Measurements from ENCODE around the gene CRYBG1. TPM values are rescaled to one million over a fixed set of nuclear protein-coding genes. Genes with fewer than 3 reads are reported as not detected.
"Not testable (repeated sequence)": the region's sequence is repeated elsewhere in the genome, so short reads cannot be mapped to it uniquely, and the experiment has no call there.

The CRYBG1 gene
- total RNA-seq, 1 donor from 2014 or later: 7.6 TPM

DNA sequence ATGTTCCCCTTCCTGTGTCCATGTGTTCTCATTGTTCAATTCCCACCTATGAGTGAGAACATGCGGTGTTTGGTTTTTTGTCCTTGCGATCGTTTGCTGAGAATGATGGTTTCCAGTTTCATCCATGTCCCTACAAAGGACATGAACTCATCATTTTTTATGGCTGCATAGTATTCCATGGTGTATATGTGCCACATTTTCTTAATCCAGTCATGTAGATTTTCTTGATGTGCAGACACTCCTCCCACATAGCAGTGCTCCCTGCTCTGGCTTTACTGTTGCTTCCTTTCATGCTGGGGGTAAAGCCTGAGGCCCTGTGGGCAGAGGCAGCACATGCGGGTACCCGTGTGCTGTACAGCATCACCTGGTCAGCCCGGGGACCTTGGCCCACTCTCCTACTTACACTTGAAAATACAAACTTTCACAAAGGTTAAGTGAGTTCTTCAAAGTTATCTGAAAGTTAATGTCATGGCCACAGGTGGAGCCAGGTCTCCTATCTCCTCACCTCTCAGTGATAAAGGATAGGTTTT, 188.5 kb downstream of the CRYBG1 start:
- DNase-seq (ENCODE audit: low read depth in 2 of 2): not testable (repeated sequence)

DNA sequence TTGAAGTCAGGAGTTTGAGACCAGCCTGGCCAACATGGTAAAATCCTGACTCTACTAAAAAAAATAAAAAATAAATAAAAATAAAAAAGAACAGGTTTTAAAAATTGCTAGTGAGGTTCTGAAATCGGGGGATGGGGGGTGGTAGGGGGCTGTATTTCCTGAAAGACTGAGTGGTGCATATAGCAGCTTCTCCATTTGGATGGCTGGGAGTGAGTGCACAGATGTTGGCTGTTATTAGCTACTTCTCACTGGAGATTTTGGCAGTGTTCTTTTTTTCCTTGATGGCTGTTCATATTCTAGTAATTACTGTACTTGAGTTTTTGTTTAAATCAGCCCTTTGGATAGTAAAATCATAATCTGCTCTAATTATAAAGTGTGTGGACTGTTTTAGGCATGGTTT, 189.0 kb downstream of the CRYBG1 start:
- DNase-seq (ENCODE audit: low read depth in 2 of 2): no peak

DNA sequence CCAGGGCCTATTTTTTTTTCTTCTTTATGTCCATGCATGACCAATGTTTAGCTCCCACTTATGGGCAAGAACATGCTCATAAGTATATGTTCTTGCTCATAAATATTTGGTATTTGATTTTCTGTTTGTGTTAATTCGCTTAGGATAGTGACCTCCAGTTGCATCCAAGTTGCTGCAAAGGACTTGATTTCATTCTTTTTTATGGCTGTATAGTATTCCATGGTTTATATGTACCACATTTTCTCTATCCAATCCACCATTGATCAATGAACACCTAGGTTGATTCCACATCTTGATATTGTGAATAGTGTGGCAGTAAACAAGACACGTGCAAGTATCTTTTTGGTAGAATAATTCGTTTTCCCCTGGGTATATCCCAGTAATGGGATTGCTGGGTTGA, 190.6 kb downstream of the CRYBG1 start:
- no peak for DNase-seq (ENCODE audit: low read depth in 2 of 2)

DNA sequence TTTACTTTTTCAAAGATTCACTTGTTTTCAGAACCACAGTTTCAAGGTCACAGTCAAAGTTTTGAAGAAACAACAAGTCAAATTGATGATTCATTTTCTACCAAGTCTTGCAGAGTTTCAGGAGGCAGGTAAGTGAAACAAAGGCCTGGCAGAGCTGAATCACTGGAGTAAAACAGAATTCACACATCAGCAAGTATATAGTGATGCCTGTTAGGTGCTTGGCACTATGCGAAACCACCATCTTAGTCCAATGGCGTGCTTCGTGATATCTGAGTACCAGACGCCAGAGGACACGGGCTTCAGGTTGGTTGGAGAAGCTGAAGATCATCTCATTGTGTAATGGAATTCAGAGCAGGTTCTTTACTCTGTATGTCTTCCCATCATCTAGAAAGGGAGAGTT, 192.9 kb downstream of the CRYBG1 start:
- no peak for DNase-seq (ENCODE audit: low read depth in 2 of 2)

DNA sequence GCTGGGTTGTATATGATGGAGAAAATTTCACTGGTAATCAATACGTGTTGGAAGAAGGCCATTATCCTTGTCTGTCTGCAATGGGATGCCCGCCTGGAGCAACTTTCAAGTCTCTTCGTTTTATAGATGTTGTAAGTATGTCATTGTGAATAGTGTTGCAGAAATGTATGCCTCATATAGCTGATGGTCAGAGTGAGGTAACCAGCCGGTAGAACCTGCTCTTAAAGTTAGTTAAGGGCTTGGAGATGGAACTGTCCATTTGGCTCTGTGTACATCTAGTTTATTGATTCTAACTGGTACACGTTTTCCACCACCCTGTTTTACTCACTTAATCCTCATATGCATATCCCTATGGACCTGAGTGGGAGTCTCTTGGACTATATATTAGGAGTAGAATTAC, 195.2 kb downstream of the CRYBG1 start:
- no peak for DNase-seq (ENCODE audit: low read depth in 2 of 2)

DNA sequence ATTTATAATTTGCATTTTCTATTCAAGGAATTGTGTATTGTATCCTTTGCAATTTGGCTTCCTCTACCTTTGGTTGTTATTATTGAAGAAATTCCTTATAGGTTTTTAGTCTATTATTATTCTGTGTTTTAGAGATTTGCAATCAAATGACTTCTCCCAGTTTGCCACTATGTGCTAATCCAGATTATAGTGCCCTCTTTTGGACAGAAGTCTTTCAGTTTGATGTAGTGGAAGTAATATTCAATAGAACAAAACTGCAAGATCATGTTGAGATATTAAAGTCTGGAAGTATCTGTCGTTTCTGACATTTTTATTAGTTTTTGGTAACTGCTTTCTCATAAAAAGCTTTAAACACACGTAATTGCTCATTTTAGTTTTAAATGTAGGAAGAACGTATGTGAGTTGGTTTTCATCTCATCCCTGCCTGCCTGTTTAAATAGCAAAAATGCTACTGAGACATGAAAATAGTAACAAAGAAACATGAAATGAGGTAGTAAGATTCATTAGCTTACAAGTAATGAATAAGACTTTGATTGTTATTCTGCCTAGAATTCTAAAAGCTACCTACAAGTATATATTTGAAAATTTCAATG, 195.9 kb downstream of the CRYBG1 start:
- DNase-seq (ENCODE audit: low read depth in 2 of 2): peak; percentile 26 to 61

DNA sequence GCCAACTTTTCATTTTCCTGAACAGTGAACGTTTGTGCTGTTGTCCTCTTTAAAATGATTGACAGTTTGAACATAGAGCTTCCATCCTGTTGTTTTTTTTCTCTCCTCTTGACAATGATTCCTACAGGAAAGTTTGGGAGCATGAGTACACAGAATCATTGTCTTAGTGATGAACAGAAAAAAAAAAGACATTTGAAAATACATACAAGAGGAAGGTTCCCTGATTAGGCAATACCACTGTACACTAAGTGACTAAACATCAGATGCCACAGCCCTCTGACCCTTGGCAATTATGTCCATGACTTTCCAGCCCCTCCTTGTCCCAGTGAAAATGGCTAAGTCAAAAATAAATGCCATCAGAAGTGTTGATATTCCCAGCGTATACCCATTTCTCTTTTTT, 197.3 kb downstream of the CRYBG1 start:
- peak; percentile 6 to 17 for DNase-seq (ENCODE audit: low read depth in 2 of 2)

DNA sequence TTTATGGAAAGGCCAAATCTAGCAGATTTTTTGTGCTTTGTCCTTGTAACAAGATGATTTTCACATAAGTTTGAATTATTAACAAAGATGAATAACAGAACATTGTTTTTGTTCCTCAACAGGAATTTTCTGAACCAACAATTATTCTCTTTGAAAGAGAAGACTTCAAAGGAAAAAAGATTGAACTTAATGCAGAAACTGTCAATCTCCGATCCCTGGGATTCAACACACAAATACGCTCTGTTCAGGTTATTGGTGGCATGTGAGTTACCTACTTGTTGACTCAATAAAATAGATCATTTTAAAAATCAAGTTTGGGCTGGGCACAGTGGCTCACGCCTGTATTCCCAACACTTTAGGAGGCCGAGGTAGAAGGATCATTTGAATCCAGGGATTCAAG, 197.8 kb downstream of the CRYBG1 start:
- no peak for DNase-seq (ENCODE audit: low read depth in 2 of 2)

DNA sequence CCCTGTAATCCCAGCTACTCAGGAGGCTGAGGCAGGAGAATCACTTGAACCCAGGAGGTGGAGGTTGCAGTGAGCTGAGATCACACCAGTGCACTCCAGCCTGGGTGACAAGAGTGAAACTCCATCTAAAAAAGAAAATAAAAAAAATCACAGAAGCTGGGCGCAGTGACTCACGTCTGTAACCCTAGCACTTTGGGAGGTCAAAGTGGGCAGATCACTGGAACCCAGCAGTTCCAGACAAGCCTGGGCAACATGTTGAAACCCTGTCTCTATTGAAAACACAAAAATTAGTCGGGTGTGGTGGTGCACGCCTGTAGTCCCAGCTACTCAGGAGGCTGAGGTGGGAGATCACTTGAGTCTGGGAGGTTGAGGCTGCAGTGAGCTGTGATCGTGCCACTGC, 199.1 kb downstream of the CRYBG1 start:
- not testable (repeated sequence) for DNase-seq (ENCODE audit: low read depth in 2 of 2)

DNA sequence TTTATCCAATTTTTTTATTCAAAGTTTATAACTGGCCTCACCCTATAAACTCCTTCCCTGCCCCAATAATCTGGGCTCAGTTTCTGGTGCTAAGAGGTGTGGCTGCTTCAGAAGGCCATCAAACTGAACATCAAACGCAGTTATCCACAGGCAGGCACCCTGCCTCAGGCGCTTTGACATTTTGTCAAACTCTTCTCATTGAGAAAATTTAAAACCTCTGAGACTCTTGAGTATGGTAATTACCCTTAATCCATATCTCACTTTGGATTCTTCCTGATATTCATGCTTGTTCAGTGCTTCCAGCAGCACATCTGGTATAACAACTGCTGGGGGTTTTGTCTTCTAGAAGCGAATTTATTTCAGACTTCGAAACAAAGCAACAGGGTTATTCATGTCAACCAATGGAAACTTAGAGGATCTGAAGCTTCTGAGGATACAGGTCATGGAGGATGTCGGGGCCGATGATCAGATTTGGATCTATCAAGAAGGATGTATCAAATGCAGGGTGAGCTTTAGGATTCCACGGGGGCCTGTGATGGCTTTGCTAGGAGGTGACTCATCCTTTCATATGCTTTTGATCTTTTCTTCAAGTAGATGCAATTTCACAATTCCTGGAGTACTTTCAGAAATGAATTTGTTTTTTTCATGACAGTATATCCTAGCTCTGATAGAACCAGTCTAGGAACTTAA, 200.6 kb downstream of the CRYBG1 start:
- no peak for DNase-seq (ENCODE audit: low read depth in 2 of 2)

DNA sequence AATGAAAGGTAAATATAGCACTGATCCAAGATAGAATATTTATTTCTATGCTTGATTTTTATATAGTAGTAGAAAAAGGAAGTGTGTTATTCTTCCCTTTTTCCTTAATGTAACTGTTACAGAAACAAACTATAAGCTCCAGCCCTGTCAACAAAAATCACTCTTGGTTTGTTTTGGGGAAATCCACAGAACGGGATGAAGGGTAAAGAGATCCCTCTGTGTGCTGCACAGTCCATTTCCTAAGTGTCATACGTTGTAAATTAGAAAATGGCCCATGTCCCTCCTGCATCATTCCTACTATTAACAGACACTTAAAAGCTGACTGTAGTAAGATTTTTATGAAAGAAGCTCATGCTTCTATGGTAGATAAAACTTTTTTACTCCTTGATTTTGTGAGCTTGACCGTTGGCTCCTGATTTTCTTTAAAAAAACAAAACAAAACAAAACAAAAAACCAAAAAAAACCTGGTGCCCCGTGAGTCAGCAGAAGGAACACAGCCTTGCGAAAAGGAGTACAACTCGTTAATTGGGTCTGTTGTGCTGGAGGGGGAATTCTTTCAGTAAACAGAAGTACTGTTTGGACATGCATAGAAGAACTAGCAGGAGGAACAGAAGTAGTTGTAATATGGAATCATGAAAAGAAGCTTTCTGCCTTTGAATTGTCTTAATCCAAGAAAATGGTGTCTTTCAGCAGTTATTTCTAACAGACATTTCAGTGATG, 201.3 kb downstream of the CRYBG1 start:
- DNase-seq (ENCODE audit: low read depth in 2 of 2): no peak

DNA sequence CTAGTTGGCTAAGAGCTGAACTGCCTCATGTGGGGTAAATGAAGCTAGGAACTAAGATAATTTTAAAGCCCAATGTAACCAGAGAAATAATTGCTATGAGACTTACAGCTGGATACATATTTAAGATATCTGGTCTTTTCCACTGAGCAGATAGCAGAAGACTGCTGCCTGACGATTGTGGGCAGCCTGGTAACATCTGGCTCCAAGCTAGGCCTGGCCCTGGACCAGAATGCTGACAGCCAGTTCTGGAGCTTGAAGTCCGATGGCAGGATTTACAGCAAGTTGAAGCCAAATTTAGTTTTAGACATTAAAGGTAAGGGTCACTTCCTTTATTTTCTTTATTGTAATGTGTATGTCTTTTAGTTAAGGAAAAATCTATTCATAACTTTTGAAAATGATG, 203.1 kb downstream of the CRYBG1 start:
- no peak for DNase-seq (ENCODE audit: low read depth in 2 of 2)

DNA sequence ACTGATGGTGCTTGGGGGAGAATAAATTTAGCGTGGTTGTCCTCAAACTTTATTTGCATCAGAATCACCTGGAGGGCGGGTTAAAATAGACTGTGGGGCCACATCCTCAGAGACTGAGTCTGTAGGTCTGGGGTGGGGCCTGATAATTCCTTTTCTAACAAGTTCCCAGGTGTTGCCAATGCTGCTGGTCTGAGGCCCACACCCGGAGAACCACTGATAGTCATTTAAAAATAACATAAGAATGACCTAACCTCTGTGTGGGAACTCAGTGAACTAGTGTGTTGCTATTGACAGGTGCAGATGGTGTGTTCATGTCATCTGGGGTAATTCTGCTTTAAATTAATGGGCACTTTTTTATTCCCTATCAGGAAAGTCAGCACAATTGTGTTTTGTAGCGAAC, 204.0 kb downstream of the CRYBG1 start:
- DNase-seq (ENCODE audit: low read depth in 2 of 2): no peak

DNA sequence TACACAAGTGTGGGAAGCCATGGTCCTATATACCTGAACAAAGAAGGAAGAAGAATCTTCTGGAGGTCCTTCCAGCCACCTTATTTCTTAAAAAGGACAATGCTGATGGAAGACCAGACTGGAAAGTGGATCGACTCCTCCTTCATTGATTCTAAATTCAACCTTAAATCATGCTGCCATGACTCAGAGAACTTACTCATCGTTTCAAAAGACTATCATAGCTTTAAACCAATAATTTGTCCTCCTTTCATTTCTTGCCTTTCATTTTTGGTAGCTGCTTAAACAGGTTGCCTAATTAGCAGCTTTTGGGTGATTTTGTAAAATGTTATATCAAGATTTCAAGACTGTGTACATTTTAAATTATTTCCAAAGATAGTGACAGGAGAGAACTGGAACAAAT, 208.0 kb downstream of the CRYBG1 start:
- DNase-seq (ENCODE audit: low read depth in 2 of 2): no peak

DNA sequence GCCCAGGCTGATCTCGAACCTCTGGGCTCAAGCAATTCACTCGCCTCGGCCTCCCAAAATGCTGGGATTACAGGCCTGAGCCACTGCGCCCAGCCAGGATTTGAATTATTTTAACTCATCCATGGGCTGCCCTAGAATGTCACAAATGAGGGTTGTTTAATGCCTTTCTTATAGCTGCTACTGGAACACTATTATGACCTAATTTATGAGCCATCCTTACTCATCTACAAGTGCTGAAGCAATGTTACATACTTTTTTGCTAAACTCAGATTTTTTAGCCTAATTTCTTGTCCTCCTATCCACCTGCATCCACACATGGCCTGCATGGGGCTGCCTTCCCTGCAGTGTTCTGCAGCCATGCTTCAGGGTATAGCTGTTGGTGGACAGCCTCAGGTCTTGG, 208.9 kb downstream of the CRYBG1 start:
- DNase-seq (ENCODE audit: low read depth in 2 of 2): no peak

DNA sequence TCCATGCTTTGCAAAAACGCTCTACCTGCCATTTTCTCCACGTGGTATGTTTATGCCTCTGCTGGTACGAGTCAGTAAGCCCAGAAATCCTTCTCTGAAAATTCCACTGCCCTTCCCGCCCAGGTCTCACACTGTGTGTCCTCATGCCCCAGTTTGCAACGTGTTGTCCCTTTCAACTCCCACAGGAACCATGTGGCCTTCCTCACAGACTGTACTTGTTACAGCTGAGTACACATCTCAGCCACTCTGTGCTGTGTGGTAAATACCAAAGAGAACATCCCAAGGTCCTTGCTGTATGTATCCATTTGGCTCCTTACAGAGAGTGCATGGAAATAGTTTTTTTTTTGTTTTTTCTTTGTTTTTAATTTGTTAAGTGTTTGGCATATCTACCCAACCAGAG, 211.9 kb downstream of the CRYBG1 start:
- DNase-seq (ENCODE audit: low read depth in 2 of 2): no peak

DNA sequence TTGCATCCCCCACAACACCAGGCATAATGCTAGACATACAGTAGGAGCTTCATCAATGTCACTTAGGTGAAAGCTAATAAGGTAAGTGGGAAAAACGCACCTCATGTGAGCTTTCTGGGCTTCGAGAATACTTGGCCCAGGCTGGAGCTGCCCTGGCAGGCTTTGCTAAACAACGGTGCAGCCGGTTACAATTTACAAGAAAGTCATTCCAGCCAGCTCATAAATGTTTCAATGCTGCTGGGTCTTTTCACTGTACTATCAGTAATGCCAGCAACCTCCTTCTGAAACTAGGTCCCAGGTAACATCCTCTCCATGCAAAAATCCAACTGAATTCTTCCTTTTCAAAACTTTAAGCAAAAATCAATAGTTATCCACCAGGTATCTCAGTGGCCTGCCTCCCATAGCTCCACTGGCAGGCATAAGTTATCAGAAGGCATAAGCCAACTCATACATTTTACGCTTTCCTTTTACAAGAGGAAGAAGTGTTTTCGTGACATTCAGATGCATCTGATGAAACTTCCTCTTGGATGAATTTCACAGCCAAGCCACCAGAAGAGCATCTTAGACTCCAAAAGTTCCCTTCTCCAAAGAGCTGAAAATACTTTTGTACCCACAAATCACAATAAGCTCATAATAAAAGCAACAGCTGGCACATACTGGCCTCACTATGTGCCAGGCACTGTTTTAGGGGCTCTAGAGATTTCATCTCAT, 212.5 kb downstream of the CRYBG1 start:
- no peak for DNase-seq (ENCODE audit: low read depth in 2 of 2)

DNA sequence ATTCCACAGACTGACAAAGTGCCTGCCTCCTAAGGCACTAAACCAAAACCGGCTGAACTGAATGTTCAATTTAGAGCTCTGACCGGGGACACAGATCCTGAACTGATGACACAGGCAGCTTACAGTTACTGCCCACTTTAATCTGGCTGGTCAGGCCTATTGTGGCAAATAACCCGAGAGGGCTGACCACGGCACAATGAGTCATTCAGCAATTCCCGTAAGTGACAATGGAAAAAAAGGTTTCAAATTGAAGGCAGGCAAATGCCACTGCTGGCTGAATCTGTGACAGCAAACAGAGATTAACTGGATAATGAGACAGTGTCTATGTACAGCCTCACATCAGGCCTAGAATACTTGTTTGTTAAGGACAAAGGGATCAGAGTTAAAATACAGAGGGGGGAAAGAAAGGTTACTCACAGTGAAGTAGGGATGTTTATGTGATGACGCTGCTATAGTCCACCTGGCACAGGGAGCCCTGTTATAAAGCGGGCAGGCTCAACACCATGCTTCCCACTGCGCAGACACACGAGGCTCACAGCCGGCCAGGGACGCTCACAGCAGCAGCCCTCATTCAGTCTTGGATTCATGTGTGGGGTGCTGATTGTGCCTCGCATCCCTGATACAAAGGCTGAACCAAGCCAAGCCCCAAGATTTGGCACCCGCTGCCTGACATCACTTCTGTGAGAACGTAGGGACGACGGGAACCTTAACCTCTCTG, 214.4 kb downstream of the CRYBG1 start:
- peak; percentile 87 to 89 for DNase-seq (ENCODE audit: low read depth in 2 of 2)

DNA sequence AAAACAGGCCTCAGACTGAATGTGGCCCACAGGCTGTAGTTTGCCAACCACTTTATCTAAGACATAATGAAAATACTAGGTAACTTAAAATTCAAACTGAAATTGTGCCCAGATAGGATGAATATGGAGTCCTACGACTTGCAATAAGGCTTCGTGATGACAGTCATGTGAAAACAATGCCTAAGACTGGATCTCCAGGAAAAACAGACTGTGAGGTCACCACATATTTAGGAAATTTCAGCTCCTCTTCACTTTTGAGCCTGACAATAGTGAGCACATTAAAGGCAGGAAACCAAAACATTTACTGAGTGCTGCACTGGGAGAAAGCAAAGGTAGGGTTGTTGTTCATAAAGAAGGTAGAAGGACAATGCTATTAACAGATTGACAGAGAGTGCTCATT, 218.8 kb downstream of the CRYBG1 start:
- DNase-seq (ENCODE audit: low read depth in 2 of 2): peak; percentile 63 to 65

DNA sequence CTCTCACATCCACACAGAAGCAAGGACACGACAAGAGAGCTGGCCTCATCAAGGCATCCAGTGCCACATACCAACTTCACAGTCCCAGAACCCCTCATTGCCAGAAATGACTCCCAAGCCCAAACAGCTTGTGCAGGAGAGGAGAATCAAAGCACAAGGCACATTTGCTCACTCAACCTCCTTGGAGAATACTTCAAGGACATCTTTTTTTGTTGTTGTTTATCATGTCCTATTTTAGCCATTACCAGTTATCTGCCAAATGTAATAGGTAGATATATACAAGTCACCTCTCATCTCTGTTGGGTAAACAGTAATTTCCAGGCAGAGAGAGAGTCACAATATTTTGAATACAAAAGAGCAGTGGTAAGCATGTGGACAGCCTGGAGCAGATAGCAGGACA, 221.0 kb downstream of the CRYBG1 start:
- no peak for DNase-seq (ENCODE audit: low read depth in 2 of 2)

DNA sequence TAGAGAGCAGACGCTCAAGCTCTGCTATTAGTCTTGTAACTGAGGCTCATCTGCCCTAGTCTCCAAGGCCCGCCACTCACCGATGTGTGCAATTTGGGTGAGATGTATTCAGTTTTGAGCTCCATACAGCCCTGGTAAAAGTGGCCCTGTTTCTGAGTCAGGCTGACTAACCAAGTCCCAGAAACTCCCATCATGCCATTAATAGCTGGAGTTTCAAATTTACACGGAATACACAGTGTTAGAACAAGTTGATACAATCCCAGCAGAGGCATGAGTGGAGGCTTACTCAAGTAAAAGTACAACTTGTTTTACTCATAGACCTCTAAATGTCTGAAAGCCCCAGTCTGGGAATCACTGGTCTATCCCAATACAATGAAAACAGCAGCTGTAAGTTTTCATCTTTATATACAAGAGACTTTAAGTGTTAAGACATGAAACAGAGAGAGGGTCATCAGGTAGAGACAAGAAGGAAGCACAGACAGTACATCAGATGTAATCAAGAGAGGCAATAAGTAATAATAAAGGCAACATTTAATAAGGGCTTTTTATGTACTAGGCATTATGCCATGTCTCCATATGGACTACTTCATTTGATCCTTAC, 226.4 kb downstream of the CRYBG1 start:
- no peak for DNase-seq (ENCODE audit: low read depth in 2 of 2)

All from dermis microvascular lymphatic vessel endothelial cell (primary cell).